Measurements from ENCODE around the gene LRRC9.

- TF ChIP-seq CTCF (conservative IDR thresholded peaks at IDR 0.05; ENCODE audit: low read depth in 2 of 2) (no peak), POLR2AphosphoS5 (IDR thresholded peaks at IDR 0.05; ENCODE audit: low read depth) (no peak), EZH2phosphoT487 (IDR thresholded peaks at IDR 0.05; ENCODE audit: unreplicated experiment) (no peak), EZH2 (IDR thresholded peaks at IDR 0.05; ENCODE audit: low read depth, unreplicated experiment) (no peak), REST (IDR thresholded peaks at IDR 0.05; ENCODE audit: unreplicated experiment) (no peak), CREB1 (CRISPR knock-in tag; IDR thresholded peaks at IDR 0.05; ENCODE audit: low read depth) (no peak), ZNF331 (CRISPR knock-in tag; IDR thresholded peaks at IDR 0.05; ENCODE audit: low read depth) (no peak), NANOG (IDR thresholded peaks at IDR 0.05; ENCODE audit: borderline replicate concordance) (no peak), JUNB (IDR thresholded peaks at IDR 0.05; ENCODE audit: unreplicated experiment) (no peak), ZNF114 (CRISPR knock-in tag; IDR thresholded peaks at IDR 0.05) (no peak), ETS1 (IDR thresholded peaks at IDR 0.05) (no peak)
Observed at GRCh38 chr14:60021619-60022018, 101.7 kb downstream of the LRRC9 start.
